NCI-H510A treated with DMSO at 0.1 percent for 48 hours (cell line): ENCODE measurements around the gene CYGB.

Source experiments
- DNase-seq: peaks from one replicate; lab custom pipeline; 2025; lab: John Stamatoyannopoulos, UW

The CYGB gene

GRCh38 chr17:76500747-76501017 lies 36.8 kb downstream of the CYGB start:
- no peak for DNase-seq

GRCh38 chr17:76500074-76500746 lies 37.3 kb downstream of the CYGB start:
- no peak for DNase-seq

- no peak for DNase-seq
Measured at GRCh38 chr17:76499267-76499667, 38.2 kb downstream of the CYGB start.

GRCh38 chr17:76498876-76499251 lies 38.6 kb downstream of the CYGB start:
- DNase-seq, result no peak

- no peak for DNase-seq
Measured at GRCh38 chr17:76497979-76498875, 39.3 kb downstream of the CYGB start.

GRCh38 chr17:76497699-76497978 lies 39.9 kb downstream of the CYGB start:
- DNase-seq, result no peak

- no peak for DNase-seq
Measured at GRCh38 chr17:76496464-76496863, 41.0 kb downstream of the CYGB start.

- no peak for DNase-seq
Measured at GRCh38 chr17:76495663-76496400, 41.7 kb downstream of the CYGB start.

- DNase-seq, result no peak
Measured at GRCh38 chr17:76493505-76494167, 43.9 kb downstream of the CYGB start.

GRCh38 chr17:76492989-76493501 lies 44.5 kb downstream of the CYGB start:
- DNase-seq, result no peak

- no peak for DNase-seq
Measured at GRCh38 chr17:76492123-76492988, 45.2 kb downstream of the CYGB start.

GRCh38 chr17:76491271-76492122 lies 46.0 kb downstream of the CYGB start:
- no peak for DNase-seq

- DNase-seq, result no peak
Measured at GRCh38 chr17:76490112-76490710, 47.3 kb downstream of the CYGB start.

- DNase-seq, result no peak
Measured at GRCh38 chr17:76487451-76488192, 49.9 kb downstream of the CYGB start.

GRCh38 chr17:76485569-76485968 lies 51.9 kb downstream of the CYGB start:
- no peak for DNase-seq

- DNase-seq, result no peak
Measured at GRCh38 chr17:76484228-76484725, 53.2 kb downstream of the CYGB start.

GRCh38 chr17:76481071-76481655 lies 56.3 kb downstream of the CYGB start:
- DNase-seq, result no peak

GRCh38 chr17:76480632-76481031 lies 56.9 kb downstream of the CYGB start:
- DNase-seq, result no peak
